Brain microvascular endothelial cell (primary cell): ENCODE results near the gene CALD1.

ENCODE experiments used
- DNase-seq: peaks from one replicate; pipeline ENCODE4 v3.0.0-alpha.2; 2020
- H3K27ac ChIP-seq: fragments of 250-450 bp; sonication (Bioruptor Pico); 2 replicates; pipeline ENCODE4 v1.5.1; 2020; ENCODE audit warnings: mild to moderate bottlenecking, moderate library complexity
- H3K27me3 ChIP-seq: fragments of 250-450 bp; sonication (Bioruptor Pico); replicated peaks from 2 replicates; pipeline ENCODE4 v1.5.1; 2020; ENCODE audit warnings: mild to moderate bottlenecking
- H3K36me3 ChIP-seq: fragments of 250-450 bp; sonication (Bioruptor Pico); replicated peaks from 2 replicates; pipeline ENCODE4 v1.5.1; 2020; ENCODE audit warnings: mild to moderate bottlenecking
- H3K4me3 ChIP-seq: 2 replicates; pipeline ENCODE4 v1.5.1; 2011; ENCODE audit warnings: low read depth, mild to moderate bottlenecking, control low read depth, low read length, moderate library complexity
- in situ Hi-C: cut with HindIII; loops from 2 replicates; pipeline ENCODE4 v1.10.0; 2017; ENCODE audit warnings: low sequenced_read_pairs, low pct_ligation_motif_present
- TF ChIP-seq, protein P1 (sequence below): IDR thresholded peaks from 2 replicates; pipeline ENCODE4 v1.5.1; 2011; ENCODE audit warnings: low read depth, mild to moderate bottlenecking, moderate library complexity, low read length, control low read depth, inconsistent platforms; ENCODE audit errors: missing control alignments

CALD1 gene

DNA sequence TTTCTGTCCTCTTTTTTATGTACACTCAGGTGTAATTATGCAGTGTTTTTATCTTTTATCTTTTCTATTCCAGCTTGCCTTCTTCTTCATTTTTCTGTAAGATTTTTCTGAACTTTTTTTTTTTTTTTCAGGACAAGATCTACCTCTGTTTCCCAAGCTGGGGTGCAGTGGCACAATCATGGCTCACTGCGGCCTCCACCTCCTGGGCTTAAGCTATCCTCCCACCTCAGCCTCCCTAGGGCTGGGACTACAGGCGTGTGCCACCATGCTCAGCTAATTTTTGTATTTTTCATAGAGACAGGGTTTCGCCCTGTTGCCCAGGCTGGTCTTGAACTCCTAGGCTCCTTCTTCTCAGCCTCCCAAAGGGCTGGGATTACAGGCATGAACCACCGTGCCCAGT is 6.3 kb upstream of the CALD1 start:
- DNase-seq: no peak
- no peaks in the 10 kb centered on the region for H3K27me3 ChIP-seq
- TF ChIP-seq, protein P1, sequence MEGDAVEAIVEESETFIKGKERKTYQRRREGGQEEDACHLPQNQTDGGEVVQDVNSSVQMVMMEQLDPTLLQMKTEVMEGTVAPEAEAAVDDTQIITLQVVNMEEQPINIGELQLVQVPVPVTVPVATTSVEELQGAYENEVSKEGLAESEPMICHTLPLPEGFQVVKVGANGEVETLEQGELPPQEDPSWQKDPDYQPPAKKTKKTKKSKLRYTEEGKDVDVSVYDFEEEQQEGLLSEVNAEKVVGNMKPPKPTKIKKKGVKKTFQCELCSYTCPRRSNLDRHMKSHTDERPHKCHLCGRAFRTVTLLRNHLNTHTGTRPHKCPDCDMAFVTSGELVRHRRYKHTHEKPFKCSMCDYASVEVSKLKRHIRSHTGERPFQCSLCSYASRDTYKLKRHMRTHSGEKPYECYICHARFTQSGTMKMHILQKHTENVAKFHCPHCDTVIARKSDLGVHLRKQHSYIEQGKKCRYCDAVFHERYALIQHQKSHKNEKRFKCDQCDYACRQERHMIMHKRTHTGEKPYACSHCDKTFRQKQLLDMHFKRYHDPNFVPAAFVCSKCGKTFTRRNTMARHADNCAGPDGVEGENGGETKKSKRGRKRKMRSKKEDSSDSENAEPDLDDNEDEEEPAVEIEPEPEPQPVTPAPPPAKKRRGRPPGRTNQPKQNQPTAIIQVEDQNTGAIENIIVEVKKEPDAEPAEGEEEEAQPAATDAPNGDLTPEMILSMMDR: no peak
- in situ Hi-C loops: no loop called here
- no peaks in the 10 kb centered on the region for H3K36me3 ChIP-seq
- no peak overlapping the region for H3K4me3 ChIP-seq
- no peak overlapping the region for H3K27ac ChIP-seq

DNA sequence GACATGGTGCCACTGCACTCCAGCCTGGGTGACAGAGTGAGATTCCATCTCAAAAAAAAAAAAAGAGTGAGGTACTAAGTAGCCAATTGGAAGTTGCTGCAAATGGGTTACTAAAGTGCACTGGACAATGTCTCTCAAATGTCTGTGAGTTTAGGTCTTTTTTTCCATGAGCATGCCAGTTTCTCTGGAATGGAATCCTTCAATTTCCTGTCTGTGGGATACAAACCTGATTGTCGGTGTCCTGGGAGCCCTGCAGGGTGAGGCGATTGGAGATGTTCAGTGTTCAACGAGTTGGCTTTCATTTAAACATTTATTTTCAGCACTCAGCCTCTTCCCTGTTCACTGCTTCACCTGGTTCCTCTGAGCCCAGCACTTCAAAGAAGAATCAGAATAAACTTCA is 5.3 kb upstream of the CALD1 start:
- TF ChIP-seq, protein P1: no peak
- H3K4me3 ChIP-seq: no peak overlapping the region
- H3K27me3 ChIP-seq: no peaks in the 10 kb centered on the region
- in situ Hi-C loops: no loop called here
- DNase-seq: no peak
- no peak overlapping the region for H3K27ac ChIP-seq
- H3K36me3 ChIP-seq: no peaks in the 10 kb centered on the region

DNA sequence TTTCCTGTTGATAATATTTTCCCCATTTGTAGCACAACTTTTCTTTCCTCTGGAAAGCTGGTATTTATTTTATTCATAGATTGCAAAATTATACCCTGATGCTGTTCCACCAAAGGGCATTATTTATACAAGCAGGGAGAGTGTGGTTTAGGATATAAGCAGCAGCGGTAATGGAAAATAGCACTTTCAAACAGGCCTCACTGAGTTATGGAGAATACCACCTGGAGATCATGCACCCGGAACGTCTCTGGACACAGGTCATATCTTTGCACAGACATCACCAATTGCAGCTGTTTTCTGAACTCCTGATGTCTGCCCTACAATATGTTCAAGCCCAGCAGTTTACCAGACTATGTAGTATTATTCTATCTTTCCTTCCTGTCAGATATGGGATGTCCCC is 2.0 kb upstream of the CALD1 start:
- Histone ChIP-seq H3K36me3 (peaks cover 10% of the 10 kb centered on the region), H3K4me3 (no peak overlapping the region), H3K27ac (peak overlapping the region; percentile 90), H3K27me3 (no peaks in the 10 kb centered on the region)
- TF ChIP-seq, protein P1: no peak
- no peak for DNase-seq
- in situ Hi-C loops: no loop called here

DNA sequence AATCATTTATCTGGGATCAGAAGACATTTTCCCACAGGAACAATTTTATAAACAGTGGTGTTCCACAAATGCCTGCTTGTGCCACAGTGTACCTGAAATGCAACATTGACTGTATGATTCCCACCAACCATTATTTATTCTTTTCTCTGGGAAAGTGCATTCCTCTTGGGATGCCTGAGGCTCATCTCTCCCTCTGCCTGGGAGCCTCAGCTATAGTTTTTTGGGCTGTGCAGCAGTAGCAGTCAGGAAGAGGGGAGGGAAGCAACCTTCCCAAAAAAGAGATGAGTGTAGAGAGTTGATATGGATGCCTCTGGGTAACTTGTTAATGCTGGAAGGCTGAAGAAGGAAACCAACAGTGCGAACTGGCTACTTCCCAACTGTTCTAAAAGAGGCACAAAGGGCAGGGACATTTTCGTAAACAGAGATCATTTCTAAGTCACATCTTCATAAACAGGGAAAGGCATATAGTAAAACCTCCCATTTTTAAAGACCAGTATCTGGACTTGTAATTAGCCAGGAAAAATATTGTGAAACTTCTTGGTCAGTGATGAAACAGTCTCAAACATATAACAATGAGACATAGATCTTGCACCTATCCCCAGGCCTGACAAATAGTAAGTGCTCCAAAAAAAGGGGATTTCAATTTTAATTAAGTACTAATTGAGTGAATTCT is 1.4 kb upstream of the CALD1 start:
- no peak for DNase-seq
- H3K36me3 ChIP-seq: peaks cover 16% of the 10 kb centered on the region
- H3K27ac ChIP-seq: peak overlapping the region; percentile 90
- no peaks in the 10 kb centered on the region for H3K27me3 ChIP-seq
- H3K4me3 ChIP-seq: no peak overlapping the region
- in situ Hi-C loops: no loop called here
- TF ChIP-seq, protein P1: no peak

DNA sequence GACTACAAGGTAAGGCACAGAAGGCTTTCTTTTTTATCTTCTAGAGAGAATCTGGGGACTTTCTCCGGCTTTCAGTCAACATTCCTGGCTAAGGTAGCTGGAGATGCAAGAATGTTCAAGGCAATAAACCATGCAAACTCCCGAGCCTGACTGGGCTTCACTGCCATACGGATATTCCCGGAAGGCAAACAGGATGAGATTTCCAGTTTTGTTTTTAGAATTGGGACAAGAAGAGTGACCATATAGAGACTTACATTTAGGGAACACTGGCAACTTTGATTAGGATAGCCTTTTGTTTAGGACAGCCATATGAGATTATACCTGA is 269 bp downstream of the CALD1 start:
- TF ChIP-seq, protein P1: no peak
- no peak for DNase-seq
- no peaks in the 10 kb centered on the region for H3K27me3 ChIP-seq
- in situ Hi-C loops: no loop called here
- H3K36me3 ChIP-seq: peaks cover 28% of the 10 kb centered on the region
- peak overlapping the region; percentile 93 for H3K27ac ChIP-seq
- peak overlapping the region; percentile 82 for H3K4me3 ChIP-seq
